ENCODE measurements around the gene MAPK4.

- TF ChIP-seq ZNF274 (IDR thresholded peaks at IDR 0.05; ENCODE audit: low read depth, low read length) (no peak), YY1 (IDR thresholded peaks at IDR 0.05; ENCODE audit: insufficient read depth, insufficient read length) (no peak)
These were observed 157.7 kb downstream of the MAPK4 start for GRCh38 chr18:50717563-50717962.

Data from NT2/D1 (cell line).